ENCODE measurements around the gene GPR146.

The GPR146 gene

GRCh38 chr7:1014681-1015080 is 29.7 kb upstream of the GPR146 start:
- TF ChIP-seq CTCF (IDR thresholded peaks at IDR 0.05; ENCODE audit: low read depth, low read length) = no peak
- no peak overlapping the region for H3K4me3 ChIP-seq (ENCODE audit: low read depth, low read length)

GRCh38 chr7:1015196-1016121 is 28.9 kb upstream of the GPR146 start:
- no peak overlapping the region for H3K4me3 ChIP-seq (ENCODE audit: low read depth, low read length)

GRCh38 chr7:1016577-1017531 is 27.5 kb upstream of the GPR146 start:
- no peak overlapping the region for H3K4me3 ChIP-seq (ENCODE audit: low read depth, low read length)
- no peak for TF ChIP-seq CTCF (IDR thresholded peaks at IDR 0.05; ENCODE audit: low read depth, low read length)

More at GRCh38 chr7:1015196-1016121, 28.9 kb upstream of the GPR146 start:
- no peak for TF ChIP-seq CTCF (IDR thresholded peaks at IDR 0.05; ENCODE audit: low read depth, low read length)

GRCh38 chr7:1017586-1018333 is 26.6 kb upstream of the GPR146 start:
- TF ChIP-seq CTCF (IDR thresholded peaks at IDR 0.05; ENCODE audit: low read depth, low read length) = no peak
- no peak overlapping the region for H3K4me3 ChIP-seq (ENCODE audit: low read depth, low read length)

- no peak overlapping the region for H3K4me3 ChIP-seq (ENCODE audit: low read depth, low read length)
- TF ChIP-seq CTCF (IDR thresholded peaks at IDR 0.05; ENCODE audit: low read depth, low read length) = no peak
Measured at GRCh38 chr7:1018334-1018695, 26.0 kb upstream of the GPR146 start.

- no peak for TF ChIP-seq CTCF (IDR thresholded peaks at IDR 0.05; ENCODE audit: low read depth, low read length)
Measured at GRCh38 chr7:1019255-1019785, 25.0 kb upstream of the GPR146 start.

More at GRCh38 chr7:1019255-1019785, 25.0 kb upstream of the GPR146 start:
- no peak overlapping the region for H3K4me3 ChIP-seq (ENCODE audit: low read depth, low read length)

Measured in WI38 (cell line).